Thymus (tissue), 11 donors: ENCODE measurements around the gene BCL2L1. TPM values are rescaled to one million over a fixed set of nuclear protein-coding genes. Genes with fewer than 3 reads are reported as not detected.
A peak's percentile ranks its signal among the peaks of the same experiment; 100 is the strongest.
"Not testable (repeated sequence)": the region's sequence is repeated elsewhere in the genome, so short reads cannot be mapped to it uniquely, and the experiment has no call there.

ENCODE experiments used
- DNase-seq, 9 donors: peaks; one replicate each; pipeline ENCODE4 v3.0.0-alpha.2; 2013; ENCODE audit warnings: low spot score in 9 of 9, low read depth in 6 of 9, missing footprints in 1 of 9
- H3K27ac ChIP-seq, 2 donors: one replicate each; pipeline ENCODE4 v1.5.1; 2013; ENCODE audit warnings: control low read depth in 1 of 2, low read depth in 1 of 2, low read length in 1 of 2, mild to moderate bottlenecking in 1 of 2, moderate library complexity in 1 of 2
- H3K27me3 ChIP-seq, 2 donors: one replicate each; pipeline ENCODE4 v1.5.1; 2013; ENCODE audit warnings: low read length in 1 of 2; ENCODE audit not compliant: control insufficient read depth in 2 of 2, insufficient read depth in 1 of 2
- H3K36me3 ChIP-seq, 2 donors: one replicate each; pipeline ENCODE4 v1.5.1; 2013; ENCODE audit warnings: low read length in 1 of 2, mild to moderate bottlenecking in 1 of 2, moderate library complexity in 1 of 2; ENCODE audit not compliant: control insufficient read depth in 2 of 2, insufficient read depth in 2 of 2
- H3K4me1 ChIP-seq, 2 donors: one replicate each; pipeline ENCODE4 v1.5.1; 2013; ENCODE audit warnings: low read length in 2 of 2; ENCODE audit not compliant: control insufficient read depth in 2 of 2, insufficient read depth in 2 of 2
- H3K4me3 ChIP-seq, 2 donors: one replicate each; pipeline ENCODE4 v1.5.1; 2013; ENCODE audit warnings: low read length in 2 of 2, control low read depth in 1 of 2, mild to moderate bottlenecking in 1 of 2
- H3K9me3 ChIP-seq, 2 donors: one replicate each; pipeline ENCODE4 v1.5.1; 2013; ENCODE audit warnings: low read length in 1 of 2, mild to moderate bottlenecking in 1 of 2; ENCODE audit not compliant: control insufficient read depth in 2 of 2, insufficient read depth in 1 of 2
- WGBS: extraction: QIAGEN DNeasy Blood & Tissue Kit; methylation state at CpG from one replicate; pipeline ENCODE4 v1.1.7; 2013; 5-methylcytosine and 5-hydroxymethylcytosine counted together
- polyA plus RNA-seq: library from polyadenylated mRNA; stranded (reverse); fragments of 200-250 nt; gene quantifications from one replicate; pipeline ENCODE4 v1.2.3, GENCODE V29; 2013
- total RNA-seq: library from RNA; stranded (reverse); fragments of 120-200 nt; gene quantifications from one replicate; pipeline ENCODE4 v1.2.4, GENCODE V29; 2013
- donor health status: healthy.

The BCL2L1 gene
- total and polyA plus RNA-seq, 2 donors = 58.3 to 120 TPM

GRCh38 chr20:31675828-31676608 is 46.6 kb downstream of the BCL2L1 start:
- no peaks in the 10 kb centered on the region for H3K27me3 ChIP-seq
- peak overlapping the region; percentile 47 to 52 for H3K4me3 ChIP-seq
- H3K27ac ChIP-seq = peak overlapping the region; percentile 68 to 94
- no peaks in the 10 kb centered on the region for H3K9me3 ChIP-seq
- peaks cover 66 to 94% of the 10 kb centered on the region in 2 donors for H3K4me1 ChIP-seq
- WGBS = 29% methylated on average over 11 of the region's 11 CpGs
- peaks cover 38 to 88% of the 10 kb centered on the region in 2 donors for H3K36me3 ChIP-seq
- peak in 5 of 9 donors; percentile 54 to 89 (median 73) for DNase-seq

GRCh38 chr20:31674895-31675827 is 47.5 kb downstream of the BCL2L1 start:
- WGBS = 5% methylated on average over 10 of the region's 10 CpGs
- Histone ChIP-seq H3K27ac (peak overlapping the region; percentile 68 to 94), H3K4me3 (peak overlapping the region; percentile 47 to 52), H3K9me3 (no peaks in the 10 kb centered on the region), H3K4me1 (peaks cover 65 to 95% of the 10 kb centered on the region in 2 donors), H3K36me3 (peaks cover 42 to 88% of the 10 kb centered on the region in 2 donors), H3K27me3 (no peaks in the 10 kb centered on the region)
- peak in 3 of 9 donors; percentile 68 to 85 (median 76) for DNase-seq

- H3K27me3 ChIP-seq = no peaks in the 10 kb centered on the region
- H3K9me3 ChIP-seq = no peaks in the 10 kb centered on the region
- no peak overlapping the region for H3K4me3 ChIP-seq
- H3K4me1 ChIP-seq = peaks cover 54 to 87% of the 10 kb centered on the region in 2 donors
- H3K27ac ChIP-seq = peak overlapping the region; percentile 68 to 94
- H3K36me3 ChIP-seq = peaks cover 45 to 89% of the 10 kb centered on the region in 2 donors
- DNase-seq = peak in 1 of 9 donors; percentile 65
- 27% methylated on average over 2 of the region's 2 CpGs for WGBS
These were observed 48.7 kb downstream of the BCL2L1 start for GRCh38 chr20:31673943-31674463.

- peaks cover 49 to 82% of the 10 kb centered on the region in 2 donors for H3K4me1 ChIP-seq
These were observed 49.2 kb downstream of the BCL2L1 start for GRCh38 chr20:31673435-31673834.

GRCh38 chr20:31671324-31671723 is 51.3 kb downstream of the BCL2L1 start:
- 96% methylated on average over 2 of the region's 2 CpGs for WGBS

More at GRCh38 chr20:31673435-31673834, 49.2 kb downstream of the BCL2L1 start:
- Histone ChIP-seq H3K9me3 (no peaks in the 10 kb centered on the region), H3K27me3 (no peaks in the 10 kb centered on the region), H3K27ac (peak overlapping the region in 1 of 2 donors; percentile 94), H3K4me3 (no peak overlapping the region), H3K36me3 (peaks cover 39 to 87% of the 10 kb centered on the region in 2 donors)
- DNase-seq = no peak

GRCh38 chr20:31670371-31671228 is 52.1 kb downstream of the BCL2L1 start:
- Histone ChIP-seq H3K27me3 (no peaks in the 10 kb centered on the region), H3K4me1 (peaks cover 27 to 79% of the 10 kb centered on the region in 2 donors), H3K27ac (peak overlapping the region; percentile 47 to 58), H3K9me3 (no peaks in the 10 kb centered on the region), H3K4me3 (no peak overlapping the region), H3K36me3 (peaks cover 42 to 83% of the 10 kb centered on the region in 2 donors)
- 92% methylated on average over 10 of the region's 10 CpGs for WGBS
- no peak for DNase-seq

More at GRCh38 chr20:31671324-31671723, 51.3 kb downstream of the BCL2L1 start:
- H3K27ac ChIP-seq = peak overlapping the region; percentile 56 to 58
- peaks cover 32 to 79% of the 10 kb centered on the region in 2 donors for H3K4me1 ChIP-seq
- DNase-seq = no peak
- H3K9me3 ChIP-seq = no peaks in the 10 kb centered on the region
- no peak overlapping the region for H3K4me3 ChIP-seq
- H3K27me3 ChIP-seq = no peaks in the 10 kb centered on the region
- peaks cover 35 to 82% of the 10 kb centered on the region in 2 donors for H3K36me3 ChIP-seq

- H3K36me3 ChIP-seq = peaks cover 50 to 83% of the 10 kb centered on the region in 2 donors
- 95% methylated on average over 3 of the region's 3 CpGs for WGBS
- DNase-seq = no peak
These were observed 52.8 kb downstream of the BCL2L1 start for GRCh38 chr20:31669876-31670275.

GRCh38 chr20:31668944-31669343 is 53.7 kb downstream of the BCL2L1 start:
- DNase-seq = not testable (repeated sequence)
- H3K27ac ChIP-seq = peak overlapping the region; percentile 6 to 33
- WGBS = over 99% methylated on average over 2 of the region's 2 CpGs

More at GRCh38 chr20:31669876-31670275, 52.8 kb downstream of the BCL2L1 start:
- Histone ChIP-seq H3K9me3 (no peaks in the 10 kb centered on the region), H3K4me3 (no peak overlapping the region), H3K27me3 (no peaks in the 10 kb centered on the region), H3K4me1 (peaks cover 32 to 79% of the 10 kb centered on the region in 2 donors), H3K27ac (no peak overlapping the region)

More at GRCh38 chr20:31668944-31669343, 53.7 kb downstream of the BCL2L1 start:
- H3K36me3 ChIP-seq = peaks cover 59 to 84% of the 10 kb centered on the region in 2 donors
- H3K27me3 ChIP-seq, H3K9me3 ChIP-seq, H3K4me3 ChIP-seq: not testable (repeated sequence)
- H3K4me1 ChIP-seq = peaks cover 25 to 79% of the 10 kb centered on the region in 2 donors
